HL-60 (cell line): ENCODE results near the gene ENPP7.

ENCODE experiments used
- DNase-seq, 2 experiments: peaks; one replicate each; pipeline ENCODE4 v3.0.0-alpha.2; 2010 to 2020; ENCODE audit warnings: low read depth in 1 of 2, low spot score in 1 of 2
- H3K27ac ChIP-seq: fragments of 250-450 bp; sonication (Bioruptor Pico); replicated peaks from 2 replicates; pipeline ENCODE4 v1.5.1; 2020; ENCODE audit warnings: mild to moderate bottlenecking, moderate library complexity
- H3K27me3 ChIP-seq: fragments of 250-450 bp; sonication (Bioruptor Pico); 2 replicates; pipeline ENCODE4 v1.5.1; 2021; ENCODE audit warnings: mild to moderate bottlenecking, moderate library complexity; ENCODE audit not compliant: insufficient read depth, poor library complexity, severe bottlenecking
- H3K4me3 ChIP-seq: replicated peaks from 2 replicates; pipeline ENCODE4 v1.5.1; 2011; ENCODE audit warnings: mild to moderate bottlenecking, control low read depth, low read length; ENCODE audit not compliant: insufficient read depth
- CTCF ChIP-seq: IDR thresholded peaks from one replicate; pipeline ENCODE4 v1.5.1; 2011; ENCODE audit warnings: low read length, control low read depth, inconsistent platforms; ENCODE audit not compliant: insufficient read depth
- GABPA ChIP-seq: IDR thresholded peaks from 2 replicates; pipeline ENCODE4 v1.6.1; 2012; ENCODE audit warnings: low read depth
- POLR2AphosphoS5 ChIP-seq: IDR thresholded peaks from 2 replicates; pipeline ENCODE4 v1.6.1; 2012; ENCODE audit warnings: low read depth
- REST ChIP-seq: IDR thresholded peaks from 2 replicates; pipeline ENCODE4 v1.6.1; 2012; ENCODE audit warnings: low read depth; ENCODE audit not compliant: insufficient replicate concordance
- SPI1 ChIP-seq: IDR thresholded peaks from 2 replicates; pipeline ENCODE4 v1.6.1; 2012; ENCODE audit warnings: low read depth, mild to moderate bottlenecking, borderline replicate concordance

Gene ENPP7

GRCh38 chr17:79749958-79750357, 19.2 kb downstream of the ENPP7 start:
- no peak for DNase-seq
- Histone ChIP-seq H3K27me3 (peaks cover 46% of the 10 kb centered on the region), H3K4me3 (no peak overlapping the region), H3K27ac (no peak overlapping the region)
- TF ChIP-seq SPI1, result no peak
- TF ChIP-seq CTCF, result no peak
- TF ChIP-seq POLR2AphosphoS5, result no peak
- no peak for TF ChIP-seq REST
- TF ChIP-seq GABPA, result no peak

- Histone ChIP-seq H3K27ac (no peak overlapping the region), H3K27me3 (peaks cover 46% of the 10 kb centered on the region), H3K4me3 (no peak overlapping the region)
- TF ChIP-seq GABPA (no peak), SPI1 (no peak), CTCF (no peak), REST (no peak), POLR2AphosphoS5 (no peak)
- DNase-seq, result no peak
These were observed 20.2 kb downstream of the ENPP7 start for GRCh38 chr17:79750650-79751545.

GRCh38 chr17:79752175-79752574, 21.4 kb downstream of the ENPP7 start:
- TF ChIP-seq CTCF, result no peak
- TF ChIP-seq SPI1, result no peak
- TF ChIP-seq POLR2AphosphoS5, result no peak
- no peak for TF ChIP-seq GABPA
- TF ChIP-seq REST, result no peak
- no peak for DNase-seq
- Histone ChIP-seq H3K27ac (no peak overlapping the region), H3K27me3 (peaks cover 38% of the 10 kb centered on the region), H3K4me3 (no peak overlapping the region)
